K562 (cell line): ENCODE measurements around the gene PIGV. TPM values are rescaled to one million over a fixed set of nuclear protein-coding genes. Genes with fewer than 3 reads are reported as not detected.

Experiments used
- ARID1B ChIP-seq: fragments of 450-650 bp; IDR thresholded peaks from 2 replicates; pipeline ENCODE4 v1.6.1; 2016; ENCODE audit warnings: antibody characterized with exemption, mild to moderate bottlenecking, inconsistent platforms
- ATF7 ChIP-seq: fragments of 450-650 bp; IDR thresholded peaks from 2 replicates; pipeline ENCODE4 v1.7.1; 2014; ENCODE audit warnings: mild to moderate bottlenecking, moderate library complexity
- CREM ChIP-seq: IDR thresholded peaks from 2 replicates; pipeline ENCODE4 v1.6.1; 2014; ENCODE audit warnings: antibody characterized with exemption, low read depth
- EHMT2 ChIP-seq: fragments of 450-650 bp; IDR thresholded peaks from 2 replicates; pipeline ENCODE4 v1.6.1; 2018; ENCODE audit warnings: antibody characterized with exemption
- ESRRA ChIP-seq: fragments of 450-650 bp; IDR thresholded peaks from 2 replicates; pipeline ENCODE4 v1.6.1; 2014; ENCODE audit warnings: low read depth, mild to moderate bottlenecking, moderate library complexity, borderline replicate concordance
- FOS ChIP-seq: IDR thresholded peaks from 3 replicates; pipeline ENCODE4 v1.6.1; 2011; ENCODE audit not compliant: insufficient read length; ENCODE audit errors: extremely low read depth
- FOSL1 ChIP-seq: fragments of 200-800 bp; sonication (Bioruptor generic); conservative IDR thresholded peaks from 2 replicates; pipeline ENCODE4 v1.6.1; 2016; ENCODE audit warnings: missing genetic modification characterization, missing compliant biosample characterization
- JUND ChIP-seq, 2 experiments: IDR thresholded peaks; 2 replicates in 1 of 2; 3 replicates in 1 of 2; pipeline ENCODE4 v1.6.1; 2011; ENCODE audit warnings: borderline replicate concordance in 2 of 2, low read depth in 2 of 2, low read length in 2 of 2, improper control_type of control experiment in 1 of 2, missing biosample characterization in 1 of 2, missing genetic modification characterization in 1 of 2, missing genetic modification reagents in 1 of 2
- RBM17 ChIP-seq: fragments of 200-400 bp; formaldehyde crosslinking; IDR thresholded peaks from 2 replicates; pipeline ENCODE4 v1.6.1; 2017; ENCODE audit warnings: low read depth, mild to moderate bottlenecking, low read length, borderline replicate concordance
- RBM34 ChIP-seq: fragments of 200-400 bp; formaldehyde crosslinking; IDR thresholded peaks from 2 replicates; pipeline ENCODE4 v1.6.1; 2018; ENCODE audit warnings: low read length, borderline replicate concordance; ENCODE audit not compliant: insufficient read depth
- TARDBP ChIP-seq: fragments of 450-650 bp; IDR thresholded peaks from 2 replicates; pipeline ENCODE4 v1.6.1; 2016
- XRCC3 ChIP-seq: fragments of 450-650 bp; IDR thresholded peaks from 2 replicates; pipeline ENCODE4 v1.6.1; 2017; ENCODE audit warnings: mild to moderate bottlenecking, moderate library complexity
- polyA plus RNA-seq, 8 experiments: library from polyadenylated mRNA; depleted of rRNA in 4 of 8; stranded (reverse) in 5 of 8; unstranded in 3 of 8; fragments of >200 nt; fragmentation: Nextera tagmentation in 2 of 8; fragmentation: Illumina TruSeq in 1 of 8; extraction: Ambion mirVana in 2 of 8; extraction: Trizol in 1 of 8; gene quantifications; 2 replicates each; pipeline versions ENCODE4 v1.2.1 to v1.2.3, GENCODE V29; 2011 to 2014; ENCODE audit warnings: inconsistent platforms in 1 of 8, missing spikeins in 1 of 8
- total RNA-seq, 7 experiments: library from RNA; depleted of rRNA in 6 of 7; stranded (reverse); fragments of >200 nt in 6 of 7; fragmentation: Illumina TruSeq in 2 of 7; extraction: Trizol in 2 of 7; gene quantifications; 2 replicates each; pipeline versions ENCODE4 v1.2.1 to v1.2.3, GENCODE V29; 2011 to 2021; ENCODE audit warnings: low replicate concordance in 1 of 7
- TF ChIP-seq, protein P1 (sequence below): fragments of 450-650 bp; IDR thresholded peaks from 2 replicates; pipeline ENCODE4 v1.6.1; 2017; ENCODE audit warnings: mild to moderate bottlenecking, moderate library complexity
- TF ChIP-seq, protein P2 (sequence below): fragments of 450-650 bp; formaldehyde crosslinking; IDR thresholded peaks from 2 replicates; pipeline ENCODE4 v1.4.0; 2022; ENCODE audit warnings: mild to moderate bottlenecking, moderate library complexity
- TF ChIP-seq, protein P3 (sequence below): fragments of 250-450 bp; sonication (Bioruptor Pico); IDR thresholded peaks from 2 replicates; pipeline ENCODE4 v1.5.0; 2021; ENCODE audit warnings: mild to moderate bottlenecking, moderate library complexity
- TF ChIP-seq, protein P4 (sequence below): sonication (generic); formaldehyde crosslinking; IDR thresholded peaks from 2 replicates; pipeline ENCODE4 v1.8.0; 2022; ENCODE audit warnings: missing genetic modification reagents, mild to moderate bottlenecking, moderate library complexity, borderline replicate concordance
- TF ChIP-seq, protein P5 (sequence below): fragments of 450-650 bp; IDR thresholded peaks from 2 replicates; pipeline ENCODE4 v1.6.1; 2016; ENCODE audit warnings: missing biosample characterization, missing genetic modification characterization
- TF ChIP-seq, protein P6 (sequence below): sonication (generic); formaldehyde crosslinking; IDR thresholded peaks from 2 replicates; pipeline ENCODE4 v1.8.1; 2022; ENCODE audit warnings: missing genetic modification reagents

Gene PIGV
- total and polyA plus RNA-seq, 9 of the 15 experiments (the other 6 are each of a cell fraction or from before 2014, with no cell fraction given): 8.4 to 21.8 (median 11.7) TPM

DNA sequence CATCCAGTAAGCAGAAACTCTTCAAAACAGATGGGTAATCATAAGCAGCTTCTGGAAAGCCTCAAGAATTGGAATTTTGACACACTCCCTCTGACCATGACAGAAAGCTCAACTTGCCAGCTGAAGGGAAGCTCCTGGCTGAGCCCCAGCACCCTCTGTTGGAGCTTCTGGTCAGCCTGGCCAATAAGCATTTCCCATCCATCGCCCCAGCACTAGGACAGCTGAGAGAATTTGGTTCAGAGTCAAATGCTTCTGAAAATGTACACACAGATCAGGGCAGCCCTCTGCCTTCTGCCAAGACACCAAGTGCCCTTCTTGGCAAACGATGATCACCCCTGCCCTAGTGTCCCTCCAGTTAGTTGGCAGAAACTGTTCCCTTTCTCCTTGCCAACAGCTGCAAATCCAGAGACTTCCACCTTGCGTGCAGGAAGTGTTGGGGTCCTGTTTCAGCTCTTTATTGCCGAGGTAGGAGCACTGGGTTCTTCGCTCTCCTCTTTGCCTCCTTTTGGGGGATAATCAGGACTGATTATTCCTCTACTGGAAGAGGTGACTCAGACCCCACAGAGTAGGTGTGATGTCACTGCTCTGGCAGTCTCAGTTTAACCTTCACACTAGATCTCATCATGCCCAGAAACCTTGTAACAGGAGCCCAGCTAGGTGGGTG, 11.9 kb downstream of the PIGV start (continued):
- TF ChIP-seq JUND (IDR thresholded peaks at IDR 0.05; ENCODE audit: borderline replicate concordance, low read depth, low read length) (peak; percentile 83), JUND (tag; IDR thresholded peaks at IDR 0.05; ENCODE audit: borderline replicate concordance, low read depth, low read length) (peak; percentile 44; the same call in 2 of the 3 replicates), XRCC3 (no peak), TARDBP (no peak), FOS (peak; percentile 26), ESRRA (no peak), EHMT2 (no peak), CREM (peak; percentile 28; the same call in 1 of the 2 replicates), RBM17 (no peak), FOSL1 (tag) (peak; percentile 86), RBM34 (no peak), ARID1B (peak; percentile 52), ATF7 (peak; percentile 53; the same call in 1 of the 2 replicates)
- TF ChIP-seq, protein P1, sequence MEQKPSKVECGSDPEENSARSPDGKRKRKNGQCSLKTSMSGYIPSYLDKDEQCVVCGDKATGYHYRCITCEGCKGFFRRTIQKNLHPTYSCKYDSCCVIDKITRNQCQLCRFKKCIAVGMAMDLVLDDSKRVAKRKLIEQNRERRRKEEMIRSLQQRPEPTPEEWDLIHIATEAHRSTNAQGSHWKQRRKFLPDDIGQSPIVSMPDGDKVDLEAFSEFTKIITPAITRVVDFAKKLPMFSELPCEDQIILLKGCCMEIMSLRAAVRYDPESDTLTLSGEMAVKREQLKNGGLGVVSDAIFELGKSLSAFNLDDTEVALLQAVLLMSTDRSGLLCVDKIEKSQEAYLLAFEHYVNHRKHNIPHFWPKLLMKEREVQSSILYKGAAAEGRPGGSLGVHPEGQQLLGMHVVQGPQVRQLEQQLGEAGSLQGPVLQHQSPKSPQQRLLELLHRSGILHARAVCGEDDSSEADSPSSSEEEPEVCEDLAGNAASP: no peak
- TF ChIP-seq, protein P2, sequence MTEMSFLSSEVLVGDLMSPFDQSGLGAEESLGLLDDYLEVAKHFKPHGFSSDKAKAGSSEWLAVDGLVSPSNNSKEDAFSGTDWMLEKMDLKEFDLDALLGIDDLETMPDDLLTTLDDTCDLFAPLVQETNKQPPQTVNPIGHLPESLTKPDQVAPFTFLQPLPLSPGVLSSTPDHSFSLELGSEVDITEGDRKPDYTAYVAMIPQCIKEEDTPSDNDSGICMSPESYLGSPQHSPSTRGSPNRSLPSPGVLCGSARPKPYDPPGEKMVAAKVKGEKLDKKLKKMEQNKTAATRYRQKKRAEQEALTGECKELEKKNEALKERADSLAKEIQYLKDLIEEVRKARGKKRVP: no peak
- TF ChIP-seq, protein P3, sequence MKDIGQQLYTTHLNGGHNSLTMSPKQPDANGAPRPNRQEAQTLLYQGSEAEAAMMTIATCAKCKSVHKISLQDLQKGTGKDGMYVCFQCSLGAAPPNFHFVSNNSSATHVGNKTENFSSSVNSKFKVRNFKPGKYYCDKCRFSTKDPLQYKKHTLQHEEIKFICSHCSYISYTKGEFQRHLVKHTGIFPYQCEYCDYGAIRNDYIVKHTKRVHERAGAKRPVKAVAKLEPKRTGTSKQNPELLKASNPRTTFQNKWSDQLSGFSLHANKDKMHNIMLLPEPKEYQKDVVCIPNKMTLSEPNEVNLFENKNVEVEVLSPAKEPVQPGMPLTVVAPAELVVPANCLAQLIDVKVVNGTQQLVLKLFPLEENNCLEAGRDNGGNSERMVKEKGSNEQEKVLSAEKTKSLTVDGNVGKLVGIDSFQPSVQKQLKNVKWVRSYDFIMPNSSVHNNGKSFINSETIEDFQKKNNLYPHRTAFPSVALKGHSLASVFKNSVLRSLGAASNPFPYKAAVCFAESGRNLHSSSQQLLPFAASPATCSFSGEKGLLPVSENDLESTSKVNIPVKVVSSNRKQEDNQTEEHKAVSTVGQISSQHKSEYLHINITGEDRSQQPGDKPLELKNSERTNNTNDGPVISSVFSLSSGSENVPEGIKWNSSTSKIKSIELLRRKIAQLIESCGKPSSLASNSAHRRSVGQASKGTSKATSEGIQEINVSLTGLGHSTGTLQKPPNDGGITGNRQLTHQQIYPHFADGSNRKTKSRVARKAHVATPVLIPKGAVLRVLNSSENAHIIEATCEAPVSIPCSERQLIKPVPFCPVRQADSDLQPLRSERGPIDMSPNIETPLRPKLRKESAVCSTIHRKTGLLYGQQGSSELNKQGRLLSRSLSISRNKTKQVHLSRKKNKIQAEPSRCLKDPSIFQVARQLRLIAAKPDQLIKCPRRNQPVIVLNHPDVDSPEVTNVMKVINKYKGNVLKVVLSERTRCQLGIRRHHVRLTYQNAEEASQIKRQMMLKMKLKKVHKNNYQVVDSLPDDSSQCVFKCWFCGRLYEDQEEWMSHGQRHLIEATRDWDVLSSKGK (CRISPR knock-in tag): no peak
- TF ChIP-seq, protein P4, sequence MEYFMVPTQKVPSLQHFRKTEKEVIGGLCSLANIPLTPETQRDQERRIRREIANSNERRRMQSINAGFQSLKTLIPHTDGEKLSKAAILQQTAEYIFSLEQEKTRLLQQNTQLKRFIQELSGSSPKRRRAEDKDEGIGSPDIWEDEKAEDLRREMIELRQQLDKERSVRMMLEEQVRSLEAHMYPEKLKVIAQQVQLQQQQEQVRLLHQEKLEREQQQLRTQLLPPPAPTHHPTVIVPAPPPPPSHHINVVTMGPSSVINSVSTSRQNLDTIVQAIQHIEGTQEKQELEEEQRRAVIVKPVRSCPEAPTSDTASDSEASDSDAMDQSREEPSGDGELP (CRISPR knock-in tag): peak; percentile 60
- TF ChIP-seq, protein P5, sequence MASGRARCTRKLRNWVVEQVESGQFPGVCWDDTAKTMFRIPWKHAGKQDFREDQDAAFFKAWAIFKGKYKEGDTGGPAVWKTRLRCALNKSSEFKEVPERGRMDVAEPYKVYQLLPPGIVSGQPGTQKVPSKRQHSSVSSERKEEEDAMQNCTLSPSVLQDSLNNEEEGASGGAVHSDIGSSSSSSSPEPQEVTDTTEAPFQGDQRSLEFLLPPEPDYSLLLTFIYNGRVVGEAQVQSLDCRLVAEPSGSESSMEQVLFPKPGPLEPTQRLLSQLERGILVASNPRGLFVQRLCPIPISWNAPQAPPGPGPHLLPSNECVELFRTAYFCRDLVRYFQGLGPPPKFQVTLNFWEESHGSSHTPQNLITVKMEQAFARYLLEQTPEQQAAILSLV (tag): no peak
- TF ChIP-seq, protein P6, sequence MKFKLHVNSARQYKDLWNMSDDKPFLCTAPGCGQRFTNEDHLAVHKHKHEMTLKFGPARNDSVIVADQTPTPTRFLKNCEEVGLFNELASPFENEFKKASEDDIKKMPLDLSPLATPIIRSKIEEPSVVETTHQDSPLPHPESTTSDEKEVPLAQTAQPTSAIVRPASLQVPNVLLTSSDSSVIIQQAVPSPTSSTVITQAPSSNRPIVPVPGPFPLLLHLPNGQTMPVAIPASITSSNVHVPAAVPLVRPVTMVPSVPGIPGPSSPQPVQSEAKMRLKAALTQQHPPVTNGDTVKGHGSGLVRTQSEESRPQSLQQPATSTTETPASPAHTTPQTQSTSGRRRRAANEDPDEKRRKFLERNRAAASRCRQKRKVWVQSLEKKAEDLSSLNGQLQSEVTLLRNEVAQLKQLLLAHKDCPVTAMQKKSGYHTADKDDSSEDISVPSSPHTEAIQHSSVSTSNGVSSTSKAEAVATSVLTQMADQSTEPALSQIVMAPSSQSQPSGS: no peak
